Transverse colon (tissue), 4 donors: ENCODE measurements around the gene MAN1C1.
"Not testable (repeated sequence)": the region's sequence is repeated elsewhere in the genome, so short reads cannot be mapped to it uniquely, and the experiment has no call there.

ENCODE experiments used
- EP300 ChIP-seq: sonication (generic); formaldehyde crosslinking; IDR thresholded peaks from one replicate; pipeline ENCODE4 v1.6.1; 2017; ENCODE audit warnings: antibody characterized with exemption, low read depth
- POLR2A ChIP-seq: fragments of 450-650 bp; IDR thresholded peaks from one replicate; pipeline ENCODE4 v1.6.1; 2016; ENCODE audit warnings: antibody characterized with exemption, mild to moderate bottlenecking, moderate library complexity
- POLR2AphosphoS5 ChIP-seq, 3 donors: sonication (generic); formaldehyde crosslinking; IDR thresholded peaks; one replicate each; pipeline ENCODE4 v1.6.1; 2016; ENCODE audit warnings: antibody characterized with exemption in 3 of 3
- TF ChIP-seq, protein P1 (sequence below), 5 experiments: fragments of 200-600 bp in 3 of 5; fragments of 450-650 bp in 2 of 5; sonication (generic) in 3 of 5; IDR thresholded peaks; 1 replicate in 2 of 5; 2 replicates in 3 of 5; pipeline ENCODE4 v1.5.1; 2016 to 2017; ENCODE audit warnings: antibody characterized with exemption in 5 of 5, inconsistent platforms in 3 of 5, mild to moderate bottlenecking in 2 of 5, moderate library complexity in 1 of 5

DNA sequence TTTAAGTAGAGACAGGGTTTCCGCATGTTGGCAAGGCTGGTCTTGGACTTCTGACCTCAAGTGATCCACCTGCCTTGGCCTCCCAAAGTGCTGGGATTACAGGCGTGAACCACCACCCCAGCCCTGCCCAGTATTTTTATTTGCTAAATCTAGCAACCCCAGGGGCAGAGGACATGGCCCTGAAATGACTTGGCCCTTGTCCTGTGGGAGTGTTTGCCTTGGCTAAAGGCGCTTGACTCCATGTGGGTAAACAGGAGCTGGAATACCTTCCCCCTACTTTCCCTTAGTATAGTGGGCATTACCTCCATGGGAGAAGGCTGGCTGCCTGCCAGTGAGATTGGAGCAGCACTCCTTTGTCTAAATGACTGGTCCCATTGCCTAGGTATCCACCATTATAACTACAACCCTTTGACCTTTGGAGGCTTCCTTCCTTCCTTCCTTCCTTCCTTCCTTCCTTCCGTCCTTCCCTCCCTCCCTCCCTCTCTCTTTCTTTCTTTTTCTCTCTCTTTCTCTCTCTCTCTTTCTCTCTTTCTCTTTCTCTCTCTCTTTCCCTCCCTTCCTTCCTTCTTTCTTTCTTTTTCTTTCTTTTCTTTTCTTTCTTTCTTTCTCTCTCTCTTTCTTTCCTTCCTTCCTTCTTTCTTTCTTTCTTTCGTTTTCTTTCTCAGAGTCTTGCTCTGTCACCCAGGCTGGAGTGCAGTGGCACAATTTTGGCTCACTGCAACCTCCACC, 15.5 kb upstream of the MAN1C1 start:
- TF ChIP-seq, protein P1, sequence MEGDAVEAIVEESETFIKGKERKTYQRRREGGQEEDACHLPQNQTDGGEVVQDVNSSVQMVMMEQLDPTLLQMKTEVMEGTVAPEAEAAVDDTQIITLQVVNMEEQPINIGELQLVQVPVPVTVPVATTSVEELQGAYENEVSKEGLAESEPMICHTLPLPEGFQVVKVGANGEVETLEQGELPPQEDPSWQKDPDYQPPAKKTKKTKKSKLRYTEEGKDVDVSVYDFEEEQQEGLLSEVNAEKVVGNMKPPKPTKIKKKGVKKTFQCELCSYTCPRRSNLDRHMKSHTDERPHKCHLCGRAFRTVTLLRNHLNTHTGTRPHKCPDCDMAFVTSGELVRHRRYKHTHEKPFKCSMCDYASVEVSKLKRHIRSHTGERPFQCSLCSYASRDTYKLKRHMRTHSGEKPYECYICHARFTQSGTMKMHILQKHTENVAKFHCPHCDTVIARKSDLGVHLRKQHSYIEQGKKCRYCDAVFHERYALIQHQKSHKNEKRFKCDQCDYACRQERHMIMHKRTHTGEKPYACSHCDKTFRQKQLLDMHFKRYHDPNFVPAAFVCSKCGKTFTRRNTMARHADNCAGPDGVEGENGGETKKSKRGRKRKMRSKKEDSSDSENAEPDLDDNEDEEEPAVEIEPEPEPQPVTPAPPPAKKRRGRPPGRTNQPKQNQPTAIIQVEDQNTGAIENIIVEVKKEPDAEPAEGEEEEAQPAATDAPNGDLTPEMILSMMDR (IDR thresholded peaks at IDR 0.05) = not testable (repeated sequence)
- TF ChIP-seq POLR2A, EP300: not testable (repeated sequence)
- peak in 1 of 3 donors; percentile 19 for TF ChIP-seq POLR2AphosphoS5 (IDR thresholded peaks at IDR 0.05)
